ENCODE measurements around the gene IL17RB. TPM values are rescaled to one million over a fixed set of nuclear protein-coding genes. Genes with fewer than 3 reads are reported as not detected.

IL17RB gene
- total RNA-seq, 1 donor from 2014 or later, result 3.1 TPM

GRCh38 chr3:53823956-53824657, 22.3 kb upstream of the IL17RB start:
- intact Hi-C loops (cut with micrococcal nuclease), result no loop called here
- no peak for DNase-seq
- ATAC-seq, result no peak

GRCh38 chr3:53824795-53825194, 21.6 kb upstream of the IL17RB start:
- DNase-seq, result no peak
- no peak for ATAC-seq
- intact Hi-C loops (cut with micrococcal nuclease), result no loop called here

- DNase-seq, result no peak
- ATAC-seq, result no peak
- intact Hi-C loops (cut with micrococcal nuclease), result no loop called here
These were observed 20.3 kb upstream of the IL17RB start for GRCh38 chr3:53826048-53826447.

- intact Hi-C loops (cut with micrococcal nuclease), result no loop called here
- ATAC-seq (no peak), DNase-seq (no peak)
These were observed 17.8 kb upstream of the IL17RB start for GRCh38 chr3:53828581-53828980.

GRCh38 chr3:53829605-53830004, 16.8 kb upstream of the IL17RB start:
- no peak for ATAC-seq
- no peak for DNase-seq
- intact Hi-C loops (cut with micrococcal nuclease), result no loop called here

- DNase-seq (no peak), ATAC-seq (no peak)
- intact Hi-C loops (cut with micrococcal nuclease), result no loop called here
These were observed 15.4 kb upstream of the IL17RB start for GRCh38 chr3:53830944-53831343.

- no peak for DNase-seq
- intact Hi-C loops (cut with micrococcal nuclease), result no loop called here
- ATAC-seq, result no peak
These were observed 13.2 kb upstream of the IL17RB start for GRCh38 chr3:53833053-53833645.

GRCh38 chr3:53833700-53834099, 12.7 kb upstream of the IL17RB start:
- DNase-seq, result no peak
- ATAC-seq, result no peak
- intact Hi-C loops (cut with micrococcal nuclease), result no loop called here

- ATAC-seq (no peak), DNase-seq (no peak)
- intact Hi-C loops (cut with micrococcal nuclease), result no loop called here
These were observed 11.8 kb upstream of the IL17RB start for GRCh38 chr3:53834429-53835095.

GRCh38 chr3:53835257-53835656, 11.1 kb upstream of the IL17RB start:
- ATAC-seq (no peak), DNase-seq (no peak)
- intact Hi-C loops (cut with micrococcal nuclease), result no loop called here

GRCh38 chr3:53836084-53836872, 10.1 kb upstream of the IL17RB start:
- ATAC-seq (no peak), DNase-seq (no peak)

GRCh38 chr3:53837331-53837730, 9.0 kb upstream of the IL17RB start:
- DNase-seq (no peak), ATAC-seq (no peak)
- intact Hi-C loops (cut with micrococcal nuclease), result no loop called here

More at GRCh38 chr3:53836084-53836872, 10.1 kb upstream of the IL17RB start:
- intact Hi-C loops (cut with micrococcal nuclease), result no loop called here

- DNase-seq, result no peak
These were observed 5.1 kb upstream of the IL17RB start for GRCh38 chr3:53841296-53841695.

GRCh38 chr3:53842436-53843194, 3.8 kb upstream of the IL17RB start:
- peak; percentile 60 for DNase-seq
- ATAC-seq, result peak; percentile 34
- intact Hi-C loops (cut with micrococcal nuclease), result no loop called here

More at GRCh38 chr3:53841296-53841695, 5.1 kb upstream of the IL17RB start:
- intact Hi-C loops (cut with micrococcal nuclease), result no loop called here
- no peak for ATAC-seq

- no peak for ATAC-seq
- DNase-seq, result no peak
- intact Hi-C loops (cut with micrococcal nuclease), result no loop called here
These were observed 2.9 kb upstream of the IL17RB start for GRCh38 chr3:53843195-53844177.

GRCh38 chr3:53844262-53845102, 1.9 kb upstream of the IL17RB start:
- no peak for DNase-seq
- ATAC-seq, result no peak
- intact Hi-C loops (cut with micrococcal nuclease), result no loop called here
